Kidney epithelial cell (primary cell): Measurements from ENCODE around the gene LYPLA2. TPM values are rescaled to one million over a fixed set of nuclear protein-coding genes. Genes with fewer than 3 reads are reported as not detected.

Experiments
- DNase-seq: peaks from one replicate; pipeline ENCODE4 v3.0.0-alpha.2; 2010; ENCODE audit warnings: low read depth
- H3K27me3 ChIP-seq: 2 replicates; pipeline ENCODE4 v1.6.0; 2011; ENCODE audit warnings: low read length; ENCODE audit not compliant: control insufficient read depth, insufficient read depth
- H3K36me3 ChIP-seq: 2 replicates; pipeline ENCODE4 v1.5.1; 2011; ENCODE audit warnings: low read length; ENCODE audit not compliant: control insufficient read depth, insufficient read depth
- H3K4me3 ChIP-seq: 2 replicates; pipeline ENCODE4 v1.5.1; 2011; ENCODE audit warnings: low read depth, mild to moderate bottlenecking, control low read depth, low read length
- total RNA-seq: library from RNA; depleted of rRNA; stranded (reverse); fragments of >200 nt; gene quantifications from 2 replicates; pipeline ENCODE4 v1.2.3, GENCODE V29; 2015
- TF ChIP-seq, protein P1 (sequence below): IDR thresholded peaks from 2 replicates; pipeline ENCODE4 v1.5.1; 2011; ENCODE audit warnings: mild to moderate bottlenecking, moderate library complexity, low read length, control low read depth, inconsistent platforms; ENCODE audit not compliant: insufficient read depth, poor library complexity, severe bottlenecking

The LYPLA2 gene
- total RNA-seq, 1 donor from 2014 or later, result 163 TPM

GRCh38 chr1:23759277-23759676 lies 31.7 kb upstream of the LYPLA2 start:
- Histone ChIP-seq H3K27me3 (no peaks in the 10 kb centered on the region), H3K4me3 (no peak overlapping the region), H3K36me3 (peaks cover 3% of the 10 kb centered on the region)
- TF ChIP-seq, protein P1, sequence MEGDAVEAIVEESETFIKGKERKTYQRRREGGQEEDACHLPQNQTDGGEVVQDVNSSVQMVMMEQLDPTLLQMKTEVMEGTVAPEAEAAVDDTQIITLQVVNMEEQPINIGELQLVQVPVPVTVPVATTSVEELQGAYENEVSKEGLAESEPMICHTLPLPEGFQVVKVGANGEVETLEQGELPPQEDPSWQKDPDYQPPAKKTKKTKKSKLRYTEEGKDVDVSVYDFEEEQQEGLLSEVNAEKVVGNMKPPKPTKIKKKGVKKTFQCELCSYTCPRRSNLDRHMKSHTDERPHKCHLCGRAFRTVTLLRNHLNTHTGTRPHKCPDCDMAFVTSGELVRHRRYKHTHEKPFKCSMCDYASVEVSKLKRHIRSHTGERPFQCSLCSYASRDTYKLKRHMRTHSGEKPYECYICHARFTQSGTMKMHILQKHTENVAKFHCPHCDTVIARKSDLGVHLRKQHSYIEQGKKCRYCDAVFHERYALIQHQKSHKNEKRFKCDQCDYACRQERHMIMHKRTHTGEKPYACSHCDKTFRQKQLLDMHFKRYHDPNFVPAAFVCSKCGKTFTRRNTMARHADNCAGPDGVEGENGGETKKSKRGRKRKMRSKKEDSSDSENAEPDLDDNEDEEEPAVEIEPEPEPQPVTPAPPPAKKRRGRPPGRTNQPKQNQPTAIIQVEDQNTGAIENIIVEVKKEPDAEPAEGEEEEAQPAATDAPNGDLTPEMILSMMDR, result no peak
- DNase-seq, result no peak

GRCh38 chr1:23763041-23763577 lies 27.8 kb upstream of the LYPLA2 start:
- Histone ChIP-seq H3K27me3 (no peaks in the 10 kb centered on the region), H3K36me3 (no peaks in the 10 kb centered on the region), H3K4me3 (no peak overlapping the region)
- TF ChIP-seq, protein P1, result no peak
- DNase-seq, result no peak

- Histone ChIP-seq H3K36me3 (no peaks in the 10 kb centered on the region), H3K4me3 (no peak overlapping the region), H3K27me3 (no peaks in the 10 kb centered on the region)
- TF ChIP-seq, protein P1, result no peak
- DNase-seq, result no peak
These were observed 22.2 kb upstream of the LYPLA2 start for GRCh38 chr1:23768733-23769132.

GRCh38 chr1:23772049-23772853 lies 18.7 kb upstream of the LYPLA2 start:
- no peaks in the 10 kb centered on the region for H3K27me3 ChIP-seq
- TF ChIP-seq, protein P1, result peak; percentile 97
- H3K4me3 ChIP-seq, result no peak overlapping the region
- DNase-seq, result no peak
- H3K36me3 ChIP-seq, result no peaks in the 10 kb centered on the region

- no peak for DNase-seq
- Histone ChIP-seq H3K27me3 (no peaks in the 10 kb centered on the region), H3K36me3 (no peaks in the 10 kb centered on the region), H3K4me3 (no peak overlapping the region)
- TF ChIP-seq, protein P1, result no peak
These were observed 18.1 kb upstream of the LYPLA2 start for GRCh38 chr1:23772854-23773242.
